WTC11 (cell line): ENCODE measurements around the gene AMBP. TPM values are rescaled to one million over a fixed set of nuclear protein-coding genes. Genes with fewer than 3 reads are reported as not detected.

Source experiments
- ATAC-seq: fragments of 200-7000 bp; cut with Tn5 transposase; 2 replicates; pipeline ENCODE4 v1.10.0; 2021; ENCODE audit warnings: mild to moderate bottlenecking, moderate library complexity
- CTCF ChIA-PET: fragments of 300-600 bp; sonication (Branson Sonifier 250); formaldehyde crosslinking; loops from one replicate; lab custom pipeline; 2021; ENCODE audit warnings: antibody characterized with exemption; lab: Charles Lee
- POLR2A ChIA-PET: fragments of 350-600 bp; sonication (Branson Sonifier 250); formaldehyde crosslinking; loops from one replicate; lab custom pipeline; 2021; ENCODE audit warnings: antibody characterized with exemption; lab: Charles Lee
- DNase-seq: peaks from one replicate; pipeline ENCODE4 v3.0.0; 2021; ENCODE audit warnings: low spot score
- H3K27ac Mint-ChIP-seq: 2 replicates; pipeline ENCODE4 v1.8.0; 2021; ENCODE audit warnings: mixed read lengths
- H3K27me3 Mint-ChIP-seq: 2 replicates; pipeline ENCODE4 v1.8.0; 2021; ENCODE audit warnings: low read depth, mild to moderate bottlenecking, moderate library complexity, mixed read lengths
- H3K36me3 Mint-ChIP-seq: 2 replicates; pipeline ENCODE4 v1.8.0; 2021; ENCODE audit warnings: mixed read lengths
- H3K4me1 Mint-ChIP-seq: 2 replicates; pipeline ENCODE4 v1.8.0; 2022; ENCODE audit warnings: mixed read lengths
- H3K4me3 Mint-ChIP-seq: 2 replicates; pipeline ENCODE4 v1.8.0; 2021; ENCODE audit warnings: mild to moderate bottlenecking, moderate library complexity, mixed read lengths
- H3K9me3 Mint-ChIP-seq: 2 replicates; pipeline ENCODE4 v1.8.0; 2021; ENCODE audit warnings: mixed read lengths
- ATF1 ChIP-seq: sonication (generic); formaldehyde crosslinking; IDR thresholded peaks from 2 replicates; pipeline ENCODE4 v1.8.1; 2023; ENCODE audit warnings: mild to moderate bottlenecking, moderate library complexity, missing genetic modification reagents
- CREM ChIP-seq: sonication (generic); formaldehyde crosslinking; IDR thresholded peaks from 2 replicates; pipeline ENCODE4 v1.8.1; 2022; ENCODE audit warnings: mild to moderate bottlenecking, missing genetic modification reagents, moderate library complexity
- CTCF ChIP-seq: fragments of 200-600 bp; IDR thresholded peaks from 2 replicates; pipeline ENCODE4 v1.8.0; 2022; ENCODE audit warnings: antibody characterized with exemption
- ELF4 ChIP-seq: sonication (generic); formaldehyde crosslinking; IDR thresholded peaks from 2 replicates; pipeline ENCODE4 v1.8.1; 2022; ENCODE audit warnings: low read depth, mild to moderate bottlenecking, moderate library complexity, missing genetic modification reagents
- ESRRA ChIP-seq: sonication (generic); formaldehyde crosslinking; IDR thresholded peaks from 2 replicates; pipeline ENCODE4 v1.8.1; 2022; ENCODE audit warnings: mild to moderate bottlenecking, missing genetic modification reagents, borderline replicate concordance
- FOXP1 ChIP-seq: sonication (generic); formaldehyde crosslinking; IDR thresholded peaks from 2 replicates; pipeline ENCODE4 v1.8.0; 2022; ENCODE audit warnings: missing genetic modification reagents, mild to moderate bottlenecking, moderate library complexity, borderline replicate concordance
- GRHL2 ChIP-seq: fragments of 250-450 bp; sonication (Bioruptor Pico); IDR thresholded peaks from 2 replicates; pipeline ENCODE4 v1.8.0; 2022; ENCODE audit warnings: mild to moderate bottlenecking, moderate library complexity; ENCODE audit not compliant: insufficient replicate concordance, severe bottlenecking
- MXD4 ChIP-seq: fragments of 250-450 bp; sonication (Bioruptor Pico); IDR thresholded peaks from 2 replicates; pipeline ENCODE4 v1.8.0; 2021; ENCODE audit warnings: mild to moderate bottlenecking, moderate library complexity, borderline replicate concordance
- MYBL2 ChIP-seq: sonication (generic); formaldehyde crosslinking; IDR thresholded peaks from 2 replicates; pipeline ENCODE4 v1.8.1; 2023; ENCODE audit warnings: mild to moderate bottlenecking, moderate library complexity, missing genetic modification reagents
- NFE2L1 ChIP-seq: sonication (generic); formaldehyde crosslinking; IDR thresholded peaks from 2 replicates; pipeline ENCODE4 v1.8.1; 2023; ENCODE audit warnings: missing genetic modification reagents
- NFYB ChIP-seq: sonication (generic); formaldehyde crosslinking; conservative IDR thresholded peaks from 2 replicates; pipeline ENCODE4 v1.8.0; 2022; ENCODE audit warnings: low read depth, missing genetic modification reagents
- NR2C2 ChIP-seq: sonication (generic); formaldehyde crosslinking; IDR thresholded peaks from 2 replicates; pipeline ENCODE4 v1.8.0; 2022; ENCODE audit warnings: mild to moderate bottlenecking, missing genetic modification reagents
- SMAD3 ChIP-seq: sonication (generic); formaldehyde crosslinking; IDR thresholded peaks from 2 replicates; pipeline ENCODE4 v1.8.0; 2022; ENCODE audit warnings: missing genetic modification reagents, mild to moderate bottlenecking, borderline replicate concordance
- SMAD4 ChIP-seq: sonication (generic); formaldehyde crosslinking; IDR thresholded peaks from 2 replicates; pipeline ENCODE4 v1.8.0; 2022; ENCODE audit warnings: mild to moderate bottlenecking, missing genetic modification reagents
- SP1 ChIP-seq: sonication (generic); formaldehyde crosslinking; conservative IDR thresholded peaks from 2 replicates; pipeline ENCODE4 v1.8.1; 2022; ENCODE audit warnings: missing genetic modification reagents
- TCF7 ChIP-seq: sonication (generic); formaldehyde crosslinking; IDR thresholded peaks from 2 replicates; pipeline ENCODE4 v1.8.0; 2022; ENCODE audit warnings: mild to moderate bottlenecking, low read depth, missing genetic modification reagents, moderate library complexity
- TEAD1 ChIP-seq: sonication (generic); formaldehyde crosslinking; IDR thresholded peaks from 2 replicates; pipeline ENCODE4 v1.8.0; 2022; ENCODE audit warnings: mild to moderate bottlenecking, missing genetic modification reagents
- ZNF121 ChIP-seq: sonication (generic); formaldehyde crosslinking; IDR thresholded peaks from 2 replicates; pipeline ENCODE4 v1.8.0; 2023; ENCODE audit warnings: missing genetic modification reagents
- total RNA-seq: library from RNA; stranded (reverse); gene quantifications from 3 replicates; pipeline ENCODE4 v1.2.3, GENCODE V29; 2021
- TF ChIP-seq, protein P1 (sequence below): sonication (generic); formaldehyde crosslinking; IDR thresholded peaks from 2 replicates; pipeline ENCODE4 v1.8.1; 2023; ENCODE audit warnings: mild to moderate bottlenecking, missing genetic modification reagents, moderate library complexity
- TF ChIP-seq, protein P2 (sequence below): sonication (generic); formaldehyde crosslinking; IDR thresholded peaks from 2 replicates; pipeline ENCODE4 v1.8.1; 2023; ENCODE audit warnings: mild to moderate bottlenecking, moderate library complexity, missing genetic modification reagents

Gene AMBP
- total RNA-seq, 1 experiment from 2014 or later = 3.3 TPM

GRCh38 chr9:114120192-114121014 lies 42.3 kb upstream of the AMBP start:
- ChIA-PET POLR2A (no interaction called here), CTCF (interaction anchor here (2.1 to 3.0 kb wide), 2 partner anchors 12 to 35 kb away, joined by 7 to 30 read pairs; partner anchors contain the start of gene COL27A1)
- Mint-ChIP-seq H3K4me1 (peaks cover 8% of the 10 kb centered on the region), H3K27me3 (peaks cover 28% of the 10 kb centered on the region), H3K9me3 (no peaks in the 10 kb centered on the region), H3K4me3 (no peak overlapping the region), H3K27ac (no peak overlapping the region), H3K36me3 (no peaks in the 10 kb centered on the region)
- TF ChIP-seq GRHL2 (CRISPR knock-in tag) (no peak), SMAD3 (CRISPR knock-in tag) (no peak), TEAD1 (CRISPR knock-in tag) (no peak), ESRRA (no peak), SMAD4 (no peak), ATF1 (CRISPR knock-in tag) (no peak), ELF4 (CRISPR knock-in tag) (no peak), CREM (CRISPR knock-in tag) (no peak), TCF7 (CRISPR knock-in tag) (no peak), MXD4 (CRISPR knock-in tag) (no peak), SP1 (CRISPR knock-in tag) (no peak), NR2C2 (CRISPR knock-in tag) (no peak), NFE2L1 (CRISPR knock-in tag) (no peak)
- TF ChIP-seq, protein P1, sequence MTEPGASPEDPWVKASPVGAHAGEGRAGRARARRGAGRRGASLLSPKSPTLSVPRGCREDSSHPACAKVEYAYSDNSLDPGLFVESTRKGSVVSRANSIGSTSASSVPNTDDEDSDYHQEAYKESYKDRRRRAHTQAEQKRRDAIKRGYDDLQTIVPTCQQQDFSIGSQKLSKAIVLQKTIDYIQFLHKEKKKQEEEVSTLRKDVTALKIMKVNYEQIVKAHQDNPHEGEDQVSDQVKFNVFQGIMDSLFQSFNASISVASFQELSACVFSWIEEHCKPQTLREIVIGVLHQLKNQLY (CRISPR knock-in tag) = no peak
- TF ChIP-seq, protein P2, sequence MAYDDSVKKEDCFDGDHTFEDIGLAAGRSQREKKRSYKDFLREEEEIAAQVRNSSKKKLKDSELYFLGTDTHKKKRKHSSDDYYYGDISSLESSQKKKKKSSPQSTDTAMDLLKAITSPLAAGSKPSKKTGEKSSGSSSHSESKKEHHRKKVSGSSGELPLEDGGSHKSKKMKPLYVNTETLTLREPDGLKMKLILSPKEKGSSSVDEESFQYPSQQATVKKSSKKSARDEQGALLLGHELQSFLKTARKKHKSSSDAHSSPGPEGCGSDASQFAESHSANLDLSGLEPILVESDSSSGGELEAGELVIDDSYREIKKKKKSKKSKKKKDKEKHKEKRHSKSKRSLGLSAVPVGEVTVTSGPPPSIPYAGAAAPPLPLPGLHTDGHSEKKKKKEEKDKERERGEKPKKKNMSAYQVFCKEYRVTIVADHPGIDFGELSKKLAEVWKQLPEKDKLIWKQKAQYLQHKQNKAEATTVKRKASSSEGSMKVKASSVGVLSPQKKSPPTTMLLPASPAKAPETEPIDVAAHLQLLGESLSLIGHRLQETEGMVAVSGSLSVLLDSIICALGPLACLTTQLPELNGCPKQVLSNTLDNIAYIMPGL (CRISPR knock-in tag) = no peak
- no peak for DNase-seq
- no peak for ATAC-seq

- no peak for ATAC-seq
- ChIA-PET POLR2A (no interaction called here), CTCF (interaction anchor here (1.4 to 3.0 kb wide), 3 partner anchors 11 to 36 kb away, joined by 3 to 30 read pairs (median 7); partner anchors contain the start of gene COL27A1)
- TF ChIP-seq NFYB (CRISPR knock-in tag) (no peak), SMAD3 (CRISPR knock-in tag) (no peak), ELF4 (CRISPR knock-in tag) (no peak), FOXP1 (CRISPR knock-in tag) (no peak), ZNF121 (CRISPR knock-in tag) (no peak), CTCF (no peak), MYBL2 (no peak)
- Mint-ChIP-seq H3K27ac (no peak overlapping the region), H3K36me3 (no peaks in the 10 kb centered on the region), H3K4me1 (peaks cover 7% of the 10 kb centered on the region; the same call in 1 of the 2 replicates), H3K9me3 (no peaks in the 10 kb centered on the region), H3K4me3 (no peak overlapping the region), H3K27me3 (peaks cover 29% of the 10 kb centered on the region)
- no peak for DNase-seq
These were observed 41.4 kb upstream of the AMBP start for GRCh38 chr9:114119242-114120191.
